Peyer's patch (tissue), 4 donors: Measurements from ENCODE around the gene NIT1.

Experiments used
- POLR2A ChIP-seq, 2 donors: fragments of 450-650 bp; IDR thresholded peaks; one replicate each; pipeline ENCODE4 v1.5.1; 2017; ENCODE audit warnings: antibody characterized with exemption in 2 of 2, mild to moderate bottlenecking in 2 of 2, moderate library complexity in 2 of 2
- TF ChIP-seq, protein P1 (sequence below), 6 experiments: fragments of 450-650 bp in 4 of 6; fragments of 200-600 bp in 2 of 6; sonication (generic) in 1 of 6; IDR thresholded peaks; one replicate each; pipeline ENCODE4 v1.5.1; 2017 to 2019; ENCODE audit warnings: antibody characterized with exemption in 6 of 6, mild to moderate bottlenecking in 3 of 6, moderate library complexity in 1 of 6

DNA sequence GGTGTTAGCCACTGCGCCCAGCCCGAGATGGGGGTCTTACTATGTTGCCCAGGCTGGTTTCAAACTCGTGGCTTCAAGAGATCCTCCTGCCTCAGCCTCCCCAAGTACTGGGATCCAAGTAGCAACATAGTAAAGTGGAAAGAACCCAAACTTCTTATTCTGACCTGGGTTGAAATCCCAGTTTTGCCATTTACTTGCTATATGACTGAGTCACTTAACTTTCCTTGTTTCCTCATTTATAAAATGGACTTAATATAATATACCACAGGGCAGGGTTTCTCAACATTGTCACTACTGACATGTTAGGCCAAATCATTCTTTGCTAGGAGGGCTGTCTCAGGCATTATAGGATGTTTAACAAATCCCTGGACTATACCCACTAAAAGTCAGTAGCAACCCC is 6.8 kb upstream of the NIT1 start:
- TF ChIP-seq, protein P1, sequence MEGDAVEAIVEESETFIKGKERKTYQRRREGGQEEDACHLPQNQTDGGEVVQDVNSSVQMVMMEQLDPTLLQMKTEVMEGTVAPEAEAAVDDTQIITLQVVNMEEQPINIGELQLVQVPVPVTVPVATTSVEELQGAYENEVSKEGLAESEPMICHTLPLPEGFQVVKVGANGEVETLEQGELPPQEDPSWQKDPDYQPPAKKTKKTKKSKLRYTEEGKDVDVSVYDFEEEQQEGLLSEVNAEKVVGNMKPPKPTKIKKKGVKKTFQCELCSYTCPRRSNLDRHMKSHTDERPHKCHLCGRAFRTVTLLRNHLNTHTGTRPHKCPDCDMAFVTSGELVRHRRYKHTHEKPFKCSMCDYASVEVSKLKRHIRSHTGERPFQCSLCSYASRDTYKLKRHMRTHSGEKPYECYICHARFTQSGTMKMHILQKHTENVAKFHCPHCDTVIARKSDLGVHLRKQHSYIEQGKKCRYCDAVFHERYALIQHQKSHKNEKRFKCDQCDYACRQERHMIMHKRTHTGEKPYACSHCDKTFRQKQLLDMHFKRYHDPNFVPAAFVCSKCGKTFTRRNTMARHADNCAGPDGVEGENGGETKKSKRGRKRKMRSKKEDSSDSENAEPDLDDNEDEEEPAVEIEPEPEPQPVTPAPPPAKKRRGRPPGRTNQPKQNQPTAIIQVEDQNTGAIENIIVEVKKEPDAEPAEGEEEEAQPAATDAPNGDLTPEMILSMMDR (IDR thresholded peaks at IDR 0.05): no peak
- TF ChIP-seq POLR2A (IDR thresholded peaks at IDR 0.05): no peak
